B cell (primary cell): Measurements from ENCODE around the gene GUCY1A1. TPM values are rescaled to one million over a fixed set of nuclear protein-coding genes. Genes with fewer than 3 reads are reported as not detected.

Source experiments
- ATAC-seq: fragments of 200-7000 bp; cut with Tn5 transposase; one replicate; pipeline ENCODE4 v1.10.0; 2021; ENCODE audit warnings: low read depth, mild to moderate bottlenecking, moderate number of reproducible peaks, moderate library complexity
- CTCF ChIA-PET: fragments of 350-600 bp; sonication (Branson Sonifier 250); formaldehyde crosslinking; loops from one replicate; lab custom pipeline; 2021; ENCODE audit warnings: antibody characterized with exemption, inconsistent platforms; lab: Charles Lee
- POLR2A ChIA-PET: fragments of 350-600 bp; sonication (Branson Sonifier 250); formaldehyde crosslinking; loops from one replicate; lab custom pipeline; 2021; ENCODE audit warnings: antibody characterized with exemption; lab: Charles Lee
- DNase-seq: peaks from one replicate; pipeline ENCODE4 v3.0.0; 2013
- H2AFZ ChIP-seq: 2 replicates; pipeline ENCODE4 v1.6.1; 2012; ENCODE audit warnings: mild to moderate bottlenecking, low read depth, low read length; ENCODE audit not compliant: insufficient read depth, poor library complexity, severe bottlenecking
- H3K27ac ChIP-seq, 2 donors: 1 replicate in 1 of 2; 2 replicates in 1 of 2; pipeline ENCODE4 v1.5.1; 2012 to 2013; ENCODE audit warnings: low read length in 2 of 2, mild to moderate bottlenecking in 2 of 2, moderate library complexity in 1 of 2
- H3K27me3 ChIP-seq, 4 experiments: fragments of 200-600 bp in 1 of 4; sonication (generic) in 1 of 4; replicated peaks in 1 of 4; 1 replicate in 2 of 4; 2 replicates in 2 of 4; pipeline versions ENCODE4 v1.6.1 to v1.7.0; 2013 to 2016; ENCODE audit warnings: low read length in 3 of 4, mild to moderate bottlenecking in 2 of 4, mixed read lengths in 1 of 4, moderate library complexity in 1 of 4; ENCODE audit not compliant: insufficient read depth in 4 of 4, control insufficient read depth in 3 of 4; ENCODE audit errors: control extremely low read depth in 1 of 4
- H3K36me3 ChIP-seq, 2 experiments: replicated peaks in 1 of 2; 1 replicate in 1 of 2; 2 replicates in 1 of 2; pipeline versions ENCODE4 v1.6.1 to v1.7.1; 2013; ENCODE audit warnings: low read length in 1 of 2; ENCODE audit not compliant: insufficient read depth in 2 of 2, control insufficient read depth in 1 of 2; ENCODE audit errors: control extremely low read depth in 1 of 2, extremely low read depth in 1 of 2
- H3K4me1 ChIP-seq, 2 donors: fragments of 200-600 bp in 1 of 2; sonication (generic) in 1 of 2; 1 replicate in 1 of 2; 2 replicates in 1 of 2; pipeline versions ENCODE4 v1.5.1 to v1.6.1; 2013 to 2017; ENCODE audit warnings: low read length in 2 of 2; ENCODE audit not compliant: control insufficient read depth in 2 of 2, insufficient read depth in 2 of 2
- H3K4me2 ChIP-seq: replicated peaks from 2 replicates; pipeline ENCODE3; 2012; ENCODE audit warnings: mild to moderate bottlenecking, low read depth, low read length; ENCODE audit not compliant: poor library complexity, severe bottlenecking
- H3K4me3 ChIP-seq, 5 experiments: fragments of 200-600 bp in 1 of 5; sonication (generic) in 1 of 5; 1 replicate in 3 of 5; 2 replicates in 2 of 5; pipeline versions ENCODE4 v1.5.1 to v1.7.0; 2011 to 2016; ENCODE audit warnings: low read length in 4 of 5, mild to moderate bottlenecking in 4 of 5, low read depth in 2 of 5, control low read depth in 1 of 5, moderate library complexity in 1 of 5; ENCODE audit not compliant: insufficient read depth in 1 of 5; ENCODE audit errors: control extremely low read depth in 1 of 5, extremely low read depth in 1 of 5
- H3K79me2 ChIP-seq: fragments of 200-600 bp; sonication (generic); one replicate; pipeline ENCODE4 v1.6.0; 2016; ENCODE audit warnings: low read length; ENCODE audit not compliant: control insufficient read depth, insufficient read depth
- H3K9ac ChIP-seq: fragments of 200-600 bp; sonication (generic); 2 replicates; pipeline ENCODE4 v1.6.1; 2017; ENCODE audit warnings: mild to moderate bottlenecking, low read length, moderate library complexity
- H3K9me3 ChIP-seq, 3 donors: one replicate each; pipeline versions ENCODE4 v1.6.1 to v1.7.1; 2013; ENCODE audit warnings: low read length in 2 of 3; ENCODE audit not compliant: control insufficient read depth in 2 of 3, insufficient read depth in 1 of 3; ENCODE audit errors: control extremely low read depth in 1 of 3
- H4K20me1 ChIP-seq: 2 replicates; pipeline ENCODE4 v1.6.0; 2012; ENCODE audit warnings: mild to moderate bottlenecking, low read length; ENCODE audit not compliant: insufficient read depth, control insufficient read depth, poor library complexity, severe bottlenecking
- H3K27ac Mint-ChIP-seq: one replicate; pipeline ENCODE4 v1.8.0; 2021; ENCODE audit warnings: mixed read lengths
- H3K27me3 Mint-ChIP-seq: one replicate; pipeline ENCODE4 v1.8.0; 2021; ENCODE audit warnings: mixed read lengths
- H3K4me1 Mint-ChIP-seq: one replicate; pipeline ENCODE4 v1.8.0; 2021; ENCODE audit warnings: mixed read lengths
- H3K4me3 Mint-ChIP-seq: one replicate; pipeline ENCODE4 v1.8.0; 2021; ENCODE audit warnings: mixed read lengths
- H3K9me3 Mint-ChIP-seq: one replicate; pipeline ENCODE4 v1.8.0; 2022; ENCODE audit warnings: mixed read lengths; ENCODE audit not compliant: insufficient read depth
- EZH2 ChIP-seq: IDR thresholded peaks from 2 replicates; pipeline ENCODE4 v1.6.1; 2012; ENCODE audit warnings: borderline replicate concordance, low read depth, mild to moderate bottlenecking, moderate library complexity, low read length; ENCODE audit not compliant: insufficient read depth, poor library complexity, severe bottlenecking
- whole genome bisulfite sequencing: methylation state at CpG from one replicate; pipeline ENCODE4 v1.1.5; 2013; ENCODE audit warnings: missing lambda C conversion rate; ENCODE audit not compliant: insufficient coverage; 5-methylcytosine and 5-hydroxymethylcytosine counted together
- intact Hi-C: fragments of 100-400 bp; cut with micrococcal nuclease; formaldehyde crosslinking; loops from one replicate; pipeline ENCODE4 v1.10.0; 2022
- polyA plus RNA-seq: library from polyadenylated mRNA; depleted of rRNA; stranded (reverse); fragments of >200 nt; gene quantifications from 2 replicates; pipeline ENCODE4 v1.2.3, GENCODE V29; 2012
- total RNA-seq, 2 donors: library from RNA; stranded (reverse); fragments of 120-200 nt in 1 of 2; gene quantifications; 1 replicate in 1 of 2; 2 replicates in 1 of 2; pipeline versions ENCODE4 v1.2.3 to v1.2.4, GENCODE V29; 2013 to 2022
- TF ChIP-seq, protein P1 (sequence below): fragments of 200-600 bp; IDR thresholded peaks from one replicate; pipeline ENCODE4 v1.8.0; 2022; ENCODE audit warnings: antibody characterized with exemption, mild to moderate bottlenecking

GUCY1A1 gene
- total and polyA plus RNA-seq, 2 donors (not counting 1 experiment from before 2014, with no cell fraction given) = 0.12 to 0.25 TPM

DNA sequence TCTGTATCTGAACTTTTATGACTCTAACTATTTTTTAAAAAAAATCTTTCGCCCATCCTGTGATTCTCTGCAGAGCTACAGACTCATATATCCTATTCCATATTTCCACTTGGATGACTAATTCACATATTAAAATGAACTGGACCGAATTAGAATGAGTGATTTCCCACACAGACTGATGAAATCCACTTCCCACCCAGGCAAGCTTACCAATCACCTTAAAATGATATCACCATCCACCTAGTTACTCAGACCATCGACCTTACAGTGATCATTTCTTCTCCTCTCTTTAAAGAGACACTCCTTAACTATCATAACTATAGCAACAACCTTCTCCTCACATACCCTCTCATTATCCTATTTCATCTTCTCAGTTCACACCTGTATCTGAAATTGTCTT lies 58.1 kb downstream of the GUCY1A1 start:
- Mint-ChIP-seq H3K4me1 (no peaks in the 10 kb centered on the region), H3K4me3 (no peak overlapping the region), H3K27me3 (no peaks in the 10 kb centered on the region), H3K27ac (no peak overlapping the region), H3K9me3 (no peaks in the 10 kb centered on the region)
- Histone ChIP-seq H4K20me1 (no peaks in the 10 kb centered on the region), H2AFZ (no peak overlapping the region), H3K4me2 (no peak overlapping the region), H3K9me3 (no peaks in the 10 kb centered on the region), H3K27me3 (no peaks in the 10 kb centered on the region), H3K4me1 (no peaks in the 10 kb centered on the region), H3K27ac (no peak overlapping the region), H3K36me3 (no peaks in the 10 kb centered on the region), H3K9ac (no peak overlapping the region), H3K4me3 (no peak overlapping the region), H3K79me2 (no peaks in the 10 kb centered on the region)
- CTCF ChIA-PET = no interaction called here
- intact Hi-C loops = no loop called here
- 73% methylated on average over 3 of the region's 3 CpGs for WGBS
- TF ChIP-seq EZH2 = no peak
- TF ChIP-seq, protein P1, sequence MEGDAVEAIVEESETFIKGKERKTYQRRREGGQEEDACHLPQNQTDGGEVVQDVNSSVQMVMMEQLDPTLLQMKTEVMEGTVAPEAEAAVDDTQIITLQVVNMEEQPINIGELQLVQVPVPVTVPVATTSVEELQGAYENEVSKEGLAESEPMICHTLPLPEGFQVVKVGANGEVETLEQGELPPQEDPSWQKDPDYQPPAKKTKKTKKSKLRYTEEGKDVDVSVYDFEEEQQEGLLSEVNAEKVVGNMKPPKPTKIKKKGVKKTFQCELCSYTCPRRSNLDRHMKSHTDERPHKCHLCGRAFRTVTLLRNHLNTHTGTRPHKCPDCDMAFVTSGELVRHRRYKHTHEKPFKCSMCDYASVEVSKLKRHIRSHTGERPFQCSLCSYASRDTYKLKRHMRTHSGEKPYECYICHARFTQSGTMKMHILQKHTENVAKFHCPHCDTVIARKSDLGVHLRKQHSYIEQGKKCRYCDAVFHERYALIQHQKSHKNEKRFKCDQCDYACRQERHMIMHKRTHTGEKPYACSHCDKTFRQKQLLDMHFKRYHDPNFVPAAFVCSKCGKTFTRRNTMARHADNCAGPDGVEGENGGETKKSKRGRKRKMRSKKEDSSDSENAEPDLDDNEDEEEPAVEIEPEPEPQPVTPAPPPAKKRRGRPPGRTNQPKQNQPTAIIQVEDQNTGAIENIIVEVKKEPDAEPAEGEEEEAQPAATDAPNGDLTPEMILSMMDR = no peak
- ATAC-seq (no peak), DNase-seq (no peak)
- POLR2A ChIA-PET = no interaction called here

DNA sequence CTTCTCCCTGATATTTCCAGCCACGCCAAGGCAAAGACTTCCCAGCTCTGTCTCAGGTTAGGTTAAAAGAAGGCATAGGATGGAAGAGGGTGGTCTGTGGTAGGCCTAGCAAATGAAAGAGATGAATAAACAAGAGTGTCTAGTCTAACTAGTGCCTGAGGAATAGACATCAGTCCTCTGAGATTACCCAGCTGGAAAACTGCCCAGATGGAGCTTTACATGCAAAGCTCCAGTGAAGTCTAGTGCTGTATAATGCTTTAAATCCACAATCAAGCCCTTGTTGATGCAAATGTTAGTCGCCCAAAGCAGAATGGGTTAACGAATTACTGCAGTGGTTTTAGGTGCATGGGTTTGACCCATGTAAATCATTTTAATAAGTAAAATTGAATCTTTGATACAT lies 67.4 kb downstream of the GUCY1A1 start:
- no peaks in the 10 kb centered on the region for H3K27me3 ChIP-seq
- no peak overlapping the region for H3K4me3 ChIP-seq
- no peaks in the 10 kb centered on the region for H3K36me3 ChIP-seq
- CTCF ChIA-PET = no interaction called here
- H2AFZ ChIP-seq = no peak overlapping the region
- ATAC-seq (no peak), DNase-seq (no peak)
- H3K9me3 ChIP-seq = no peaks in the 10 kb centered on the region
- POLR2A ChIA-PET = no interaction called here
- H3K4me2 ChIP-seq = no peak overlapping the region
- no peak overlapping the region for H3K27ac ChIP-seq
- TF ChIP-seq, protein P1 = no peak
- no peak for TF ChIP-seq EZH2
- no peaks in the 10 kb centered on the region for H3K4me1 ChIP-seq
- Mint-ChIP-seq H3K4me1 (no peaks in the 10 kb centered on the region), H3K27me3 (no peaks in the 10 kb centered on the region), H3K9me3 (no peaks in the 10 kb centered on the region), H3K27ac (no peak overlapping the region), H3K4me3 (no peak overlapping the region)
- H3K79me2 ChIP-seq = no peaks in the 10 kb centered on the region
- H4K20me1 ChIP-seq = no peaks in the 10 kb centered on the region
- 100% methylated on average over 1 of the region's 3 CpGs for WGBS
- no peak overlapping the region for H3K9ac ChIP-seq
- intact Hi-C loops = no loop called here
